T-helper 9 cell (primary cell): ENCODE data around the gene WEE1.
A peak's percentile ranks its signal among the peaks of the same experiment; 100 is the strongest.
"Not testable (repeated sequence)": the region's sequence is repeated elsewhere in the genome, so short reads cannot be mapped to it uniquely, and the experiment has no call there.

Experiments used
- DNase-seq: peaks from one replicate; pipeline ENCODE4 v3.0.0-alpha.2; 2020

Gene WEE1

DNA sequence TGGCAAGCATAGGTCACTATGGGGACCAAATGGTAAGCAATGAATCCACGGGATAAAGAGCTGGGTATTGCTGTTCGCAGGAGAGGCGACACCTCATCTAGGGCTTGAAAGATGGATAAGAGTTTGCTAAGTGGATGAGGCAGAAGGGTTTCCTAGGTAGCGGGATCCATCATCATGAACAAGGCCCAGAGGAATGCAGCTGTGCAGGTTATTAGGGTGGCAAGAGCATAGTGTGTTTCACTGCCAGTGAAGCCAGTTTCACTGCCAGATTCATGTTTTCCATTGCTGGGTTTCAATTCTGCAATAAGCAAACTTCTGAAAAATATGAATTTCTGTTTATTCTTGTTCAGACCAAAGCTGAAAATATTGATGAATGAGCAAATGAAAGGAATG lies 27.2 kb downstream of the WEE1 start:
- no peak for DNase-seq

DNA sequence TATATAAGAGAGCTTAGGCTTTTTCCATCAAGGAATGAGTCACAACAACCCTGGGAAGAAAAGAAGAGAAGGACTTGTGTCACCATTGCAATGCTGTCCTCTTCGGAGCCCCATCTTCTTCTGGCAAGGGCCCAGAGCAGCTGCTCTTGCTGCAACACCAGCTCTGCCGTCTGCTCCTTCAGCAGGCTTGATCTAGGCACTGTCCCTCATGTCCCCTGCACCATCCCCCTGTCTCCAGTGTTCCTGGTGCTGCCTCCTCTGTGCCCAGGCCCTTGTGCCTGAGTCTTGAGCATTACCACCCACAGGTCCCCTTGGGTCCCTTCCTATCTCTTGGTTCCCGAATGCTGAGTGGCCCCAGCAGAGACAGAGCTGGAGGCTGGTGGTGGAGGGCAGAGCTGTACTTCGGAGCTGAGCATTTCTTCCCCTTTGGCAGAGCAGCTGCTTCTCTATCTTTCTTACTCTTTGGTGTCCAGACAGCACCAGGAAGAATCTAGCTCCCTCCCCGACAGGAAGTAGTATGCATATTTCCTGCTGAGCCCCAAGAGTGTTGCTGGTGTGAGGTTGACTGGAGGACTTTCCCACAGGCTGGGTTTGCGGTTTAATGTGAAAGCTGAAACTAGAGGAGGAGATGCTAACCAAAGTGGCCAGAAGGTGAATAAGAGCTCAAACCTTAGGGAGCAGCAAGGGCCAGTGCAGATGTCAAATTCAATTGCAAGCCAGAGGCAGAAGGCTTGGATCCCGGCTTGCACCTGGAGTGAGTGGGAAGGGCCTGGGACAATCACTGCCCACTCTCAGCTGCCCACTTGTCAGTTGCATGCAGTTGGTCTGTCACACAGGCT lies 27.8 kb downstream of the WEE1 start:
- DNase-seq = peak; percentile 27

DNA sequence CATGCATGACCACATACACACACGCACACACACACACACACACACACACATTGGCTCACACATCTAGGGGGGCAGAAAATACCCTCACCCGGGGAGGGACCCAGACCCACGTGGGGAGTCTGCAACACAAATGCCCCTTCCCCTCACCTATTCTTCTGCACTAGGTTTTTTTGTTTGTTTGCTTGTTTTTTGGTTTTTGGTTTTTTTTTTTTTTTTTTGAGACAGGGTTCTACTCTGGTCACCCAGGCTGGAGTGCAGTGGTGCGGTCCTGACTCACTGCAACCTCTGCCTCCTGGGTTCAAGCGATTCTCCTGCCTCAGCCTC lies 28.4 kb downstream of the WEE1 start:
- DNase-seq = no peak

DNA sequence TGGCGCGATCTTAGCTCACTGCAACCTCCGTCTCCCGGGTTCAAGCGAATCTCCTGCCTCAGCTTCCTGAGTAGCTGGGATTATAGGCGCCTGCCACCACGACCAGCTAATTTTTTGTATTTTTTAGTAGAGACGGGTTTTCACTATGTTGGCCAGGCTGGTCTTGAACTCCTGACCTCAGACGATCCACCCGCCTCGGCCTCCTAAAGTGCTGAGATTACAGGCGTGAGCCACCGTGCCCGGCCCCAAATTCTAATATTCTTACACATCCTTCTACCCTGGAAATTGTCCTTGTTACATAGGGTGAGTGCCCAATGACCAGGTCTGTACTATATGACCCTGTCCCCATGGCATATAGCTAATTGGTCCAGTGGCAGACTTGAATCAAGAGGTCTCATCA lies 29.7 kb downstream of the WEE1 start:
- not testable (repeated sequence) for DNase-seq

DNA sequence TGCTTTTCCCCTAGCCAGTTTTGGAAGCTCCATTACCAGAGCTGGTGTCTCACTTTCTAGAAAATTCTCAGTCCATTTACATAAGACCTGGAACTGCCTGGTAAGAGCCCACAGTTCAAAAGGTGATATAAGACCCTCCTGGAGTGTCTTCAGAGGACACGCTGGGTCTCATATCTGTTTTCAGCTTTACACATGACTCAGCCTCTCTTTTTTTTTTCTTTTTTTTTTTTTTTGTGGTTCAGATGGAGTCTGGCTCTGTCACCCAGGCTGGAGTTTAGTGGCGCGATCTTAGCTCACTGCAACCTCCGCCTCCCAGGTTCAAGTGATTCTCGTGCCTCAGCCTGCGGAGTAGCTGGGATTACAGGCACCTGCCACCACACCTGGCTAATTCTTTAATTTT lies 30.7 kb downstream of the WEE1 start:
- no peak for DNase-seq

DNA sequence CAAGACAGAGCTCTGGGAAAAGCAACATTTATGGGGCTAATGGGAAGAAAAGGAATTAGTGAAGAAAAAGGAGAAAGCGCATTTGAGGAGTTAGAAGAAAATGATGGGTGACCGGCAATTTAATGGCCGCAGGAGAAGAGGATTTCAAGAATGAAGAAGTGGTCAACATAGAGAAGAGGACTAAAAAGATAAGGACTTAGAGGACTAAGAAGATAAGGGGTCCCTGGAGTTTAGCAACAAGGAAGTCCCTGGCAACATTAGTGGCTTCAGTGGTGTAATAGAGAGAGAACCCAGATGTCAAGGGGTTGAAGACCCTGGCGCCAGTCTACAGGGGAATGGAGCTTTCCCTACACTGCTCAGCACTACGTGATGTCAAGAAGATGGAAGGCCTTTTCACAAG lies 32.3 kb downstream of the WEE1 start:
- DNase-seq = no peak

DNA sequence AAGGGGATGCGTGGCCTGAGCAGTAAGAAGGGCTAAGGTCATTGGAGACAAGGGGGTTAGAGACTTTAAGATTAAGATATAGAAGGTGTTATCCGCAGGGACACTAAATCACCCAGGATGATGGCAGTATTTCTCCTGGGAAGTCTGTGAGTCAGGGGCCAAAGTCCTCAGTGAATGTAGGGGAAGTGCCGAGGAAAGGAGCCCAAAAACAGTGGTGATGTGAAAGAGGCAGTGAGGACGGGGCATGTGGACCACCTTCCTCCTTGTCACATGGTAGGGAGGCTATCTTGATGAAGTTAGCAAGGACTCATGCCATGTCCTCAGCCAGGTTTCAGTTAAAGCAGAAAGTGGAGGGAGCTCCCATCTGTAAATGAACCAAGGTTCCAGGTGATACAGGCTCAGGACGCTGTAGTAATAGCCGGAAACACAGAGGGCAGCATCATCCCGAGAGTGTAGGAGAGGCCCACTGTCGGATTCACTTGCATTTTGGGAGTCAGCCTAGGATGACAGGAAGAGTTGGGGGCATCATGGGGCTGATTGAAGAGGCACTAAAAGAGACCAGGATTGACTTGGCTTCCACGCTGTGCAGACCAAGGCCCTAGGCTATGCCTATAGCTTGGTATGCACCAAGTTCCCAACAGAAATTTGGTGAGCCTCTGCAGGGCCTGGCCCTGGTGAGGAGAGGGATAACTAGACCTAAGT lies 33.5 kb downstream of the WEE1 start:
- no peak for DNase-seq

DNA sequence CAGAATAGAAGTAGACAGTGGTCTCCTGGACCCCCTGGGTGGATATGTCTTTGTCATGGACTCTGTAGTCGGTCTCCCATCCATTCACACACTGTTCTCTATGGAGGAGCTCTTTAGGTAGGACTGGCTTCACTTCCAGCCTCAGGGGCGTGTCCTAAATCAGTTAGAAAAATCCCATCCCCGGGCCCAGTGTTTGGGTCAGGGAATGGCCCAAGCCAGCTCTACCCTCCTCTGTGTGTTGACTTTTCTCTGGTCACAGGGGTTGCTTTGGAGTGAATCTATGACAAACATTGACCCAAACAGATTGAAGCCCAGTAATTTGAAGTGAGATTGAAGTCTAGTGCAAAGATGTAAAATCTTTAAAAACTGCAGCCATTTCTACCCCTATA lies 34.0 kb downstream of the WEE1 start:
- DNase-seq = no peak

DNA sequence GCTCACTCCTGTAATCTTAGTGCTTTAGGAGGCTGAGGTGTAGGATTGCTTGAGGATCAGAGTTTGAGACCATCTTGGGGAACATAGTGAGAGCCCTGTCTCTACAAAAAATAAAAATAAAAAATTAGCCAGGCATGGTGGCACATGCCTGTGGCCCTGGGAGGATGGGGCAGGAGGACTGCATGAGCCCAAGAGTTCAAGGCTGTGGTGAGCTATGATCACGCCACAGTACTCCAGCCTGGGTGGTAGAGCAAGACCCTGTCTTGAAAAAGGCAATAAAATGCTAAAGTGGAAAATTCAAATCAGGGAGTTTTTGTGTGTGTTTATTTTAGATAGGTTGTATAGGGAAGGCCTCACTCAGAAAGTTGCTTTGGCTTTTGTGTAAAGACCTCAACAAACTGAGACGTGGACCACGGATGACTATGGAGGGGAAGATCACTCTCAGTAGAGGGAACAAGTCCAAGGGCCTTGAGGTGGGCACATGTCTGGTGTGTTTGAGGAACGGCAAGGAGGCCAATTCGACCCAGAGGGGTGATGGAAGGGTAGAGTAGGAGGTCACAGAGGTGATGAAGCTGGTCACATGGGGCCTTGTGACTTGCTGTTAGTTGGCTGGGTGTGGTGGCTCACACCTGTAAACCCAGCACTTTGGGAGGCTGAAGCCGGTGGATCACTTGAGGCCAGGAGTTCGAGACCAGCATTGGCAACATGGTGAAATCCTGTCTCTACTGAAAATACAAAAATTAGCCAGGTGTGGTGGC lies 35.7 kb downstream of the WEE1 start:
- DNase-seq = no peak

DNA sequence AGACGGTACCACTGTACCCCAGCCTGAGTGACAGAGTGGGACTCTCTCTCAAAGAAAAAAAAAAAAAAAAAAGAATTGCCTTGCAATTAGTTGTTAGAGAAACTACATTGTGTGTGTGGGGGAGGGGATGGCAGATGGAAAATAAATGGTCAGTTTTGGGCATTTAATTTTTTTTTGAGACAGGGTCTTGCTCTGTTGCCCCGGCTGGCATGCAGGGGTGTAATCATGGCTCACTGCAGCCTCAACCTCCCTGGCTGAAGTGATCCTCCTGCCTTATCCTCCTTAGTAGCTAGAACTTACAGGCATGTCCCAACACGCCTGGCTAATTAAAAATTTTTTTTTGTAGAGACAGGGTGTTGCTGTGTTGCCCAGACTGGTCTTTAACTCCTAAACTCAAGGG lies 36.4 kb downstream of the WEE1 start:
- no peak for DNase-seq

DNA sequence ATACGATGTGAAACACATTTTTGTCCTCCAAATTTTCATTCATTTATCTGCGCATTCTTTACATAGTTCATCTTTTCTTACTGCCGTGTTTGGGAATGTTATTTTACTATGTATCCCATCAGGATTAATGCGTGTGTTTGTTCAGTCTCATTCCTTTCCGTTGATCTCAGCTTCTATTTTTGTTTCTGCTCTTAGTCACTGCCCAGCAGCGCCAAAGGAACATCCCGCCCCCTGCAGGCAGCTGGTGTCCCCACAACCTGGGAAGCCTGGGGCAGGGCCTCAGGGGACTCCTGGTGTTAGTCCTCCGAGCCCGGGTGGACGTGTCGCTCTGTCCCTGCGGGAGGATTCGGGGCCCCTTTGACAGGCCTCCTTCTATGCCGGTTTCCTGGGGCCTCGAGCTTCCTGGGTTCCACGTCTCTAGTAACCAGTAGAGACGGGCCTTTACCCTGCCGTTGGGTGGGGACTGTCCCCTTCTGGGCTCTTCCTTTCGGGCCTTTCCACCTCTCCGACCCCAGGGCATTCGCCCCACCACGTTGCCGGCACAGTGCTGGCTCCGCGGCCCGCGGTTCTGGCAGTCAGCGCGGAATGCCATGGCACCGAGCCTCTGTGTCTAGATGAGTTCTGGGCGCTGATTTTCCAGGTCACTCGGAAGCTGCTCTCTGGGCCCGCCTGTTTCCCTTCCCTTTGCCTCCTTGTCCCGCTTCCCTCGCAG lies 39.8 kb downstream of the WEE1 start:
- peak; percentile 82 for DNase-seq

DNA sequence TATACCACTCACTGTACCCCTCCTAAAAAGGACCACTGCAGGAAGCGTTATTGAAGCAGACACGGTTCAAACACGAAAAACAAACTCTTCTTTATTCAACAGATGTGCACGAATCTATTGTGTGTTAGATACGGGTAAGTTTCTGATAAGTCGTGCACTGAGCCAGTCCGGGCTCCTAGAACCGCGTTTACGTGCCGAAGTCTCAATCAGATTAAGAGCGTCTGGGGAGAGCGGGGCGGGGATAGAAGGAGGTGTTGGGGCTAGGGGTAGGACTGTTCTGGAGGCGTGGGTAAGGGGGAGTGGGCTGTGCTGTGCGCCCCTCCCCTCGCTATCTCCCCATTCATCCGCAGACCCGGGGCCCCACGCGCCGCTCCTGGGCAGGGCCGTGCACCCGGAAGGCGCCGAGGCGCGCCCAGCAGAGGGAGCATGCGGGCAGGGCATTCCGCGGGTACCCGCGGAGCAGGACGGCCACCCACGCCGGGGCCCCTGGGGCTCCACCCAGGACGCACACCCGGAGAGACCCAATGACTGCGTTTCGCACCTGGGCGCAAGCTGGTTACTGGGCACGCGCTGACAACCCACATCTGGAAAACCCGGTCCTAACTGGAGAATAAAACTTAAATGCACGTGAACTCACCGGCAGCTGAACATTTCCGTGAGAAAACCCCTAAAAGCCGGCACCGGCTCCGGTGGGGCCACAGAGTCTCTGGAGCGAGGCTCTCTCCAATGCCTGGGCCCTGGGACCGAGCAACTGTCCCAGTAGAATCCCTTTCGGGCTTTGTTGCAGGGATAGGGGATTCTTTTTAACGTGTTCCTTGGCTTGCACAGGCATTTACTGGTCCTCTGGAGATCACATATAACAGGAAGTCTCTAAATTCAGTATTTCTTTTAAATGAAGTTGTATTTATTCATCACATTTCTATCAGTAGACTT lies 40.6 kb downstream of the WEE1 start:
- DNase-seq = peak; percentile 84

DNA sequence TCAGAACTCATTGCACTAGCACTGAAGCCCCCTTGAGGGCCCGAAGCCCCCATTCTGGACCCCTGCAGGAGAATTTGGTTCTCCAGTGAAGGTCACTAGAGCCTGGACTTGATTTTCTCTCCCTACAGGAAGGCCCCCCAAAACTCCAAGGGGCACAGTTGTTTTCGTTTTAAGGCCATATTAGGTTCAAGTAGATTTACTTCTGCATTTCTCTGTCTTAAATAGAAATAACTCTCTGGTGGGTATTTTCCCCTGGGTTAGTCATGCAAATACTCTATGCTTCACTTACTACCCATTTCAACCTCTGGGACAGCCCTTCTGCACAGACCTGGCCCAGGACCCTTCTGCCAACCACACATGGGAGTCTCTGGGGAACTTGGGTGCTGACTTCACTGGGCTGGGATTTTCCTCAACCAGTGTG lies 41.6 kb downstream of the WEE1 start:
- no peak for DNase-seq

DNA sequence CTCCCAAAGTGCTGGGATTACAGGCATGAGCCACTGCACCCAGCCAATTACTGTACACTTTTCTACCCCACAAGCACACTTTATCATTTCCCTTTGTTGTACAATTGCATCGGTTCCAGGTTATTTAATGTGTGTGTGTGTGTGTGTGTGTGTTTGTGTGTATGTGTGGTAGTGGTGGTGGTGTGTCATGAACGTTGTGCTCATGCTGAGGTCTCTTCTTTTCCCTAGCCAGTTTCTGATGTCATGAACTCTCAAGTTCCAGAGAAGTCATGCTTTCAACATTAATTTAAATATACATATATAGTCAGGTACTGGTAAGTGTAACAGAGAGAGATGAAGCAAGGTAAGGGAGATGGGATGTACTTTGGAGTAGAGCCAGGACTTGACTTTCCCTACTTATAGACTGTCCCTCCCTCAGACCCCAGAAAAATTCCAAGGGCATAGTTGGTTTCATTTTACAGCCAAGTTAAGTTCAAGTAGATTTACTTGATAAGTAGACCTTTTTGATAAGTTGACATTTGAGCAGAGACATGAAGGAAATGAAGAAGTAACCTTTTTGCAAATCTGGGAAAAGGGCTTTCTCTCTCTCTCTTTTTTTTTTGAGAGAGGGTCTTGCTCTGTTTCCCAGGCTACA lies 42.7 kb downstream of the WEE1 start:
- no peak for DNase-seq

DNA sequence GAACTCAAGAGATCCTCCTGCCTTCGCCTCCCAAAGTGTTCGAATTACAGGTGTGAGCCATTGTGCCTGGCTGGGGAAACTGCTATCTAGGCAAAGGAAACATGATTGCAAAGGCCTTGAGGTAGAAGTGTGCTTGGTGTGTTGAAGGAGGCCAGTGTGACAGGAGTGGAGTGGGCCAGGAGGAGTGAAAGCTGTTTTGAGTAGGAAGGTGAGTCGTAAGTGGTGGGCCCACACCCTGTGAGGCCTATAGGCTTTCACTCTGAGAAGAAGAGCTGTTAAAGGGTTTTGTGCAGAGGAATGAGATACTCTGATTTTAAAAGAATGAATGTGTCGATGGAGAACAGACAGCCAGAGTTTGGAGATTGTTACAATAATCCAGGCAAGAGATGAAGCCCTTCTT lies 43.4 kb downstream of the WEE1 start:
- DNase-seq = no peak

DNA sequence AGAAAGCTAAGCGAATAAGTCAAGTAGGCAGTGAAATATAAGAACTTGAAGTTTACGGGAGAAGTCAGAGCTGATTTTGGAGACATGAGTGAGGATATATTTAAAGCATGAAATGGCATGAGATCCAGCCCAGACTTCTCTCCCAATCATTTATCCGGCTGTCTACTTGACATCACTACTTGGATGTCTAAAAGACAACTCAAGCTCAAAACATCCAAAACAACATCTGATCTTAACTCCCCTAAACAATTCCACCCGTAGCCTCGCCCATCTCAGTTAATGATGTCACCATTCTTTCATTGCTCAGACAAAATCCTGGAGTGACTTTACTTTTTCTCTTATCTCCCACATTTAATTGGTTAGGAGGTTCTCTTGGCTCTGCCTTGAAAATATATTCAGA lies 44.5 kb downstream of the WEE1 start:
- no peak for DNase-seq

DNA sequence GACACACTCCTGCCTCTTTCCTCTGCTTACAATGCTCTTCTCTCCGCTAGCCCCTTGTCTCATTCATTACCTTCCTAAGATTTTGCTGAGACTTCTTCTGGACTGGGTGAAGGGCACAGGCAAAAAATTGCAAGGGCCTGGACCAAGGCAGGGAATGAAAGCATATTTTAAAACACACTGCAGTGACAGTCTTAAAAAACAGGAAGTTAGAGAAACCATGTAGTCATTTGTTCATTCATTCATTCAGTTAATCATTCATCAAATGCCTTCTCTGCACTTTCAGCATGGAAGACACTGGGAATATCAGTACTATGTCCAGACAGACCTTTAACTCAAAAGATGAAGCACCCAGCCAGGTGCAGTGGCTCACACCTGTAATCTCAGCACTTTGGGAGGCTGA lies 45.5 kb downstream of the WEE1 start:
- no peak for DNase-seq

DNA sequence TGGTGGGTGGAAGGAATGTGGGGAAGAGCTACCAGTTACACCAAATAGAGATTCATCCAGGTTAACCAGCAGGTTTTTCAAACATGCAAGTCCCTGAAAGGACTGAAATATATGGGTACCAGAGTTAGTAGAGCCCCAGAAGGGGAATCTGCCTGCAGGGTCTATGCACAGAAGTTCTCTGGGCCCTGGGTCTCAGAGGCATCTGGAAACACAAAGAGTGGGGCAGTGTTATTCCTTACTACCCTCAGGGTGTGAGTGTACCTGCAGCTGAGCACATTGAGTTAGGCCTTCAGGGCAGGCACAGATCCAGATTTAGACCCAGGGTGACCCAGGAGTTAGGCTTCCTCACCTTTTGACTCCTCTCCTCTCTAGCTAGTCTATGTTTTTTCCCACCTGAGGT lies 46.5 kb downstream of the WEE1 start:
- no peak for DNase-seq

DNA sequence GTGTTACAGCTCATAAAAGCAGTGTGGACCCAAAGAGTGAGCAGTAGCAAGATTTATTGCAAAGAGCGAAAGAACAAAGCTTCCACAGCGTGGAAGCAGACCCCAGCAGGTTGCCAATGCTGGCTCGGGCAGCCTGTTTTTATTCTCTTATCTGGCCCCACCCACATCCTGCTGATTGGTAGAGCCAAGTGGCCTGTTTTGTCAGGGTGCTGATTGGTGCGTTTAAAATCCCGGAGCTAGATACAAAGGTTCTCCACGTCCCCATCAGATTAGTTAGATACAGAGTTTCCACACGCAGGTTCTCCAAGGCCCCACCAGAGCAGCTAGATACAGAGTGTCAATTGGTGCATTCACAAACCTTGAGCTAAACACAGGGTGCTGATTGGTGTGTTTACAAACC lies 48.9 kb downstream of the WEE1 start:
- DNase-seq = not testable (repeated sequence)

DNA sequence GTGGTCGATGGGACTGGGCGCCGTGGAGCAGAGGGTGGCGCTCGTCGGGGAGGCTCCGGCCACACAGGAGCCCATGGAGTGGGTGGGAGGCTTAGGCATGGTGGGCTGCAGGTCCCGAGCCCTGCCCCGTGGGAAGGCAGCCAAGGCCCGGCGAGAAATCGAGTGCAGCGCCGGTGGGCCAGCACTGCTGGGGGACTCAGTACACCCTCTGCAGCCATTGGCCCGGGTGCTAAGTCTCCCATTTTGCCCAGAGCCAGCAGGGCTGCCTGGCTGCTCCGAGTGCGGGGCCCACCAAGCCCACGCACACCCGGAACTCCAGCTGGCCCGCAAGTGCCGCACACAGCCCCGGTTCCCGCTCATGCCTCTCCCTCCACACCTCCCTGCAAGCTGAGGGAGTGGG lies 49.6 kb downstream of the WEE1 start:
- not testable (repeated sequence) for DNase-seq

DNA sequence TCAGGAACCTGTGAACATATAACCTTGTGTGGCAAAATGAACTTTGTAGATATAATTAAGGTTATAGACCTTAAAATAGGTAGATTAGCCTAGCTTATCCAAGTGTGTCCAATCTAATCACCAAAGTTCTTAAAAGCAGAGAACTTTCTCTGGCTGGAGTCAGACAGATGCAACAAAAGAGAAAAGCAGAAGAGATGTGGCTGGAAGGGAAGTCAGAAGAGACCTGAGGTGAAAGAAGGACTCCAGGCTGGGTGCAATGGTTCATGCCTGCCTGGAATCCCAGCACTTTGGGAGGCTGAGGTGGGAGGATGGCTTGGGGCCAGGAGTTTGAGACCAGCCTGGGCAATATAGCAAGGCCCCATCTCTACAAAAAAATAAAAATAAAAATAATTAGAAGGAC lies 51.0 kb downstream of the WEE1 start:
- DNase-seq = no peak

DNA sequence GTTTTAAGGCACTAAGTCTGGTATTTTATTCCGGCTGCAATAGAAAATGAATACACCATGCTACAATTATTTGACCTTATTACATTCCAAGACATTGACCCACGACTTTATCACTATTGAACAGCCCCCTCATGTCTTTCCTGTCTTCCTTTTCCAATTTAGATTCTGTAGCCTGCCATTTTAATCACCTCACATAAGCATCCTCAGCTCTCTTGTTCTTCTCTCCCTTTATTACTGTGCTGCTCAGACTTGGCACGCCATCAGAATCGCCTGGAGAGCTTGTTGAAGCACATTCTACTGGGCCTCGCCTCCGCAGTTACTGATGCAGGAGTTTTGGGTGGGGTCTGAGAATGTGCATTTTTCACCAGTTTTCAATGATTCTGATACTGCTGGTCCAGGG lies 51.7 kb downstream of the WEE1 start:
- no peak for DNase-seq
